Fibroblast of lung (primary cell): ENCODE results near the gene ATP10A.

ENCODE experiments used
- CTCF ChIP-seq, 2 donors: IDR thresholded peaks in 1 of 2; conservative IDR thresholded peaks in 1 of 2; 1 replicate in 1 of 2; 2 replicates in 1 of 2; pipeline ENCODE4 v1.5.1; 2011 to 2012; ENCODE audit warnings: low read length in 2 of 2, control low read depth in 1 of 2, inconsistent platforms in 1 of 2, low read depth in 1 of 2, mild to moderate bottlenecking in 1 of 2
- EZH2 ChIP-seq: IDR thresholded peaks from 2 replicates; pipeline ENCODE4 v1.5.1; 2012; ENCODE audit warnings: low read length, control low read depth, mild to moderate bottlenecking; ENCODE audit errors: missing control alignments

GRCh38 chr15:25671132-25671531 lies 192.0 kb downstream of the ATP10A start:
- no peak for TF ChIP-seq EZH2
- no peak for TF ChIP-seq CTCF (conservative IDR thresholded peaks at IDR 0.05 in 1 of 2, IDR thresholded peaks at IDR 0.05 in 1 of 2; ENCODE audit: low read depth in 1 of 2, low read length in 2 of 2)
